ENCODE measurements around the gene CREB3L1. TPM values are rescaled to one million over a fixed set of nuclear protein-coding genes. Genes with fewer than 3 reads are reported as not detected.

Gene CREB3L1
- total and polyA plus RNA-seq, 2 of the 13 experiments (the other 11 are each of a cell fraction or from before 2014, with no cell fraction given): not detected

DNA sequence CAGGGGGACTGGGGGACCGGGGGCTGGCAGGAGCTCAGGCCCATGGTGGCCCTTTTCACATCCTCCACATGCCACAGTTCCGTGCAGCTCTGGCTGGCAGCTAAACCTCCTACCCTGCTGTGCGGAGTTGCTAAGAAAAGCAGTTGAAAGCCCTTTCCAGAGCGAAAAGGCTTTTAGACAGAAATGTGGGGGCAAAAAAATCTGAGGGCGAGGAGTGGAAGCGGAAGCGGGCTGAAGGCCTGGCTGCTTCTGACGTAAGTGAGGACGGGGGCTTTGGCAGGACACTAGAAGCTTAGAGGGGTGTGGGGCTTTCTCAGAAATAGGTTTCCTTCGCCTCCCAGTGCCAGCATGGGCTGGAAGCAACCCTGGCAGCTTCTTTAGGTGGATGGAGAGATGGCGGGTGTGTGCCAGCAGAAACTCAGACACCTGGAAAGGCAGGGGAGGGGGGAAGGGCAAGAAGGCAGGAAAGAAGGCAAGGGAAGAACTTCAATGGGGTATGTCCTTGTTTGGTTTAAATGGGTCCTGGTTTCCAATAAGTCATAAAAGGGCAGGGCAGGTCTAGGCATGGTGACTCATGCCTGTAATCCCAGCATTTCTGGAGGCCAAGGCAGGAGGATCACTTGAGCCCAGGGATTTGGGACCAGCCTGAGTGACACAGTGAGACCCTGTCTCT lies 58.6 kb downstream of the CREB3L1 start (continued):
- TF ChIP-seq MEIS1 (CRISPR knock-in tag; IDR thresholded peaks at IDR 0.05; ENCODE audit: borderline replicate concordance) (no peak), RXRB (CRISPR knock-in tag; IDR thresholded peaks at IDR 0.05; ENCODE audit: borderline replicate concordance) (no peak), NR1H2 (CRISPR knock-in tag; IDR thresholded peaks at IDR 0.05; ENCODE audit: borderline replicate concordance, low read depth) (no peak), PAF1 (CRISPR knock-in tag; IDR thresholded peaks at IDR 0.05) (no peak), ZNF790 (CRISPR knock-in tag; IDR thresholded peaks at IDR 0.05; ENCODE audit: borderline replicate concordance) (no peak)

GRCh38 chr11:46336563-46337180 lies 59.2 kb downstream of the CREB3L1 start:
- BruUV-seq (replicated peaks): no TSS peak
- Histone ChIP-seq H3K9me3 (ENCODE audit: low read length) (no peaks in the 10 kb centered on the region), H2AFZ (ENCODE audit: low read length) (no peak overlapping the region), H3K27ac (ENCODE audit: extremely low read length, insufficient read depth, low read length) (no peak overlapping the region), H3K4me1 (ENCODE audit: insufficient read depth, low read length) (peaks cover 4% of the 10 kb centered on the region; the same call in 1 of the 2 replicates), H3K36me3 (replicated peaks in 1 of 2; ENCODE audit: control insufficient read depth in 1 of 2, insufficient read depth in 2 of 2, low read length in 2 of 2) (no peaks in the 10 kb centered on the region), H4K20me1 (ENCODE audit: insufficient read depth, low read length) (peaks cover 7% of the 10 kb centered on the region; the same call in 1 of the 2 replicates), H3K4me3 (replicated peaks in 1 of 3; ENCODE audit: insufficient read depth in 1 of 3, low read depth in 2 of 3, low read length in 3 of 3) (no peak overlapping the region), H3K79me2 (ENCODE audit: insufficient read depth, low read length) (no peaks in the 10 kb centered on the region), H3K9ac (ENCODE audit: insufficient read depth, low read depth, low read length) (no peak overlapping the region), H3K27me3 (ENCODE audit: control insufficient read depth in 1 of 2, insufficient read depth in 2 of 2, low read length in 2 of 2) (peaks cover 16 to 87% of the 10 kb centered on the region in 2 experiments), H3K4me2 (ENCODE audit: low read depth, low read length) (no peak overlapping the region)
- TF ChIP-seq CEBPB (IDR thresholded peaks at IDR 0.05; ENCODE audit: borderline replicate concordance, low read depth, low read length): peak; percentile 64
- TF ChIP-seq MYC (CRISPR knock-in tag; IDR thresholded peaks at IDR 0.05; ENCODE audit: borderline replicate concordance): no peak
- TF ChIP-seq ZBTB26 (CRISPR knock-in tag; IDR thresholded peaks at IDR 0.05; ENCODE audit: borderline replicate concordance): no peak
- TF ChIP-seq ZMYM3 (CRISPR knock-in tag; IDR thresholded peaks at IDR 0.05): no peak
- no peak for TF ChIP-seq ZNF83 (CRISPR knock-in tag; IDR thresholded peaks at IDR 0.05; ENCODE audit: borderline replicate concordance)
- TF ChIP-seq STAT6 (CRISPR knock-in tag; IDR thresholded peaks at IDR 0.05; ENCODE audit: borderline replicate concordance): no peak
- TF ChIP-seq MTA1 (CRISPR knock-in tag; IDR thresholded peaks at IDR 0.05; ENCODE audit: borderline replicate concordance): no peak
- TF ChIP-seq EEA1 (CRISPR knock-in tag; IDR thresholded peaks at IDR 0.05; ENCODE audit: borderline replicate concordance): no peak
- TF ChIP-seq ZNF770 (CRISPR knock-in tag; IDR thresholded peaks at IDR 0.05): 0 out of 2 replicates have a peak, but pooled peaks have one; percentile 17
- FAIRE-seq: no peak
- CTCF ChIA-PET (ENCODE audit: low intra/inter-chr PET ratio, low total read pairs): no interaction called here
- in situ Hi-C loops (cut with HindIII; ENCODE audit: extremely low pct_ligation_motif_present, low pct_unique_long_range_greater_than_20kb) (no loop called here), intact Hi-C loops (cut with micrococcal nuclease; ENCODE audit: unreplicated experiment) (no loop called here)
- POLR2A ChIA-PET: no interaction called here
- 8% methylated on average over 12 of the region's 12 CpGs for WGBS (ENCODE audit: low lambda C conversion rate)
- no peak for ATAC-seq
- no peak for DNase-seq (ENCODE audit: low spot score)
